Activated CD4-positive, alpha-beta T cell treated with anti-CD3 and anti-CD28 coated beads, Interleukin-2, amount 50 U/mL, for 16 hours (primary cell): ENCODE data around the gene ELK4.
A peak's percentile ranks its signal among the peaks of the same experiment; 100 is the strongest.

ENCODE experiments used
- DNase-seq: peaks from one replicate; pipeline ENCODE4 v3.0.0-alpha.2; 2020

ELK4 gene

GRCh38 chr1:205626216-205626615, 5.6 kb downstream of the ELK4 start:
- DNase-seq, result no peak

- DNase-seq, result no peak
These were observed 8.2 kb downstream of the ELK4 start for GRCh38 chr1:205623646-205624045.

DNA sequence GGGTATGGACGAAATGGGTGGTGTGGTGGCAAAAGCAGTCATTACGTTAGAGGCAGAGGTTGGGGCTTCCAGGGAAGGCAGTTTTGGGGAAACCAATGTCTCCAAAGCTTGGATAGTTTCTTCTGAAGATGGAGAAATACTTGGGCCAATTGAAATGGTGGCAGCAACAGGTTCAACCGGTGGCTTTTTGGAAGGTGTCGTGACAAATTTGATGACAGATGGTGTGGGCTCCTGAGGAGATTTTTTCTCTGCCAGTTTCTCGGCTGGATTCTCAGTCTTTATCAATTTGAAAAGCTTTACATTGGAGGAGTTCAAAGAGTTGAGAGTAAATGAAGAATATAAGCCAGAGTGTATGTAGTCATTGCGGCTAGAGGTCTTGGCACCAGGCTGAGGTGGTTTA, 11.5 kb downstream of the ELK4 start:
- DNase-seq, result no peak

GRCh38 chr1:205619376-205619775, 12.4 kb downstream of the ELK4 start:
- no peak for DNase-seq

DNA sequence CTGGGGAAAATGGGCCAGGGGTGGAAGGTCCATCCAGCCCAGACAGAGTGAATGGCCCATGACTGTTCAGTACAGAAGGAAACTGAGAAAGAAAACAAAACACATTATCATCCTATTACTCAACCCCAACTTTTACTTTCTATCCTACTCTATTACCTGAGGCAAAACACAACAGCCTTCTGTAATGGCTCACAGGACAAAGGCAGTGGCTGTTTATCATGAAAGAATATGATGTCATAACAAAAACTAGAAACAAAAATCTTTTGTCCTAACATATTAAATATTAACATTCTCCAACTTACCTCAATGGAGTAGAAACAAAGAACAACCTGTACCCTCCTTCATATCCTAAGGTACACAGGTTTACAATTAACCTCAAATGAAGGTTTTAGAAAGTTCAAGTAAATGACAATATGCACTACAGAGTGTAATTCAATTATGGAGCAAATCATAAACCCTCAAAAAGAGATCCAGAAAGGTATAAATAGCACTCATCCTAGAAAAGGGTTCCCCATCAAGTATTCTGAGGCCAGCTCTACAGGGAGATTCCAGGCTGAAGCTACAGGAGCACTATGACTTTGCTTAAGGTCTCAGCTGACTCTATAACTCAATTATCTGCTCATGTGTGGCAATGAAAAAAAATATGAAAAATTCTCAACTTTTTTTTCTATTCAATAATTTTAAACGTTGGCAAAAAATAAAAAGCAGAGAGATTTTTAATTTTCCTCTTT, 15.1 kb downstream of the ELK4 start:
- peak; percentile 22 for DNase-seq

DNA sequence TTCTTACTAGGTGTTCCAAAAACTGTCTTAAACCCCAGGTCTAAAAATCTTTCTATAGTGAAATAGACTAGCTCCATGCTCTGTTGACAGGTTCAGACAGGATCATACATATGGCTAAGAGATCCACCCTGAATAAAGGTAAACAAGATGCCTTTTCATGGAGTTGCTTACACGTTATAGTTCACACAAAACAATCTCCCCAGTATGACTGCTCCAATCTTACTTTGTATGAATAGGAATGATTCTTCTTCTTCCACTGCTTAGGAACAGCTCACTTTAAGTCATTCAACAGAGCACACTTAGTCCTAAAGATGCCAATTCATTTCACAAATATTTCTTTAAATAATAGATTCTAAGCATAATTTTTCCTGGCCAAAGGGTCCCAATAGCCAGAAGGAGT, 16.0 kb downstream of the ELK4 start:
- DNase-seq, result no peak

DNA sequence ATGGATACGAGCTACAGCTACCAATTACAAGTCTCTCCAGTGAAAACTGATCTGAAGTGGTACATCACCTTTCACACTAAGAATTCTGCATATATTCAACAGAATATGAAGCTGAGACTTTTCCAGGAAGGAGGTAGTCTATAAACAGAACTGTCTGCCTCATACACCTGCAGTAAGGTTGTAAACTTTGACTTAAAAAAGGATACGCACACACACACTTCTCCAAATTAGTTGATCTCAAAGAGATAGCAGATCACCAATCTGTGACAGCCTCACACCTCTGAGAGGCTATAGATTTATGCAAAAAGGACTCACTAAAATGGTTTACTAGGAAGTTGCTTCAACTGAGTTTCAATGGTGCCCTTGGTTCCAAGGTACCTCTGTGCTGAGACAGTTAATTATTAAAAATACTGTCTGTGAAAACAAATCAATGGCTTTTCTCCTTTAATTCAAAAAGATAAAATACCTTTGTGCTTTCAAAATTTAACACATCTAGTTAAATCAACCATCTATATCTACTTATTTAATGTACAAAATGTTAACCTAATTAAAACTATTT, 17.9 kb downstream of the ELK4 start:
- no peak for DNase-seq

DNA sequence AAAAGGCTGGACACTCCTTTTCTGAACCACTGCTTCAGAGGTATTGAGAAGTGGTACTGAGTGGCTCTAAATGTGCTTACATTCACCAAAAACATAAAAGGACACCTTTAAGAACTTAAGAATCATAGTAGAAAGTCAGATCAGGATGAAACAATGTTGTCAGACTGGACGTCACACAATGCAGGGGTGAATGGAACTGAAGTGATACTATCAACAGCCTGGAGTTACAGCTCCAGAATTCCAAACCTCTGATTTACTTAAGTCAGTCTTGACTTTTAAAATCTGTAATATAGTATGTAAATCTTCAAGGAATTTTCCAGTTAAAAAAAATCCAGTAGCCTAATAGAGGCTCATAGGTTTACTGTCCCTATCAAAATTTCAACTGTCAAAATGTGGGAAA, 19.3 kb downstream of the ELK4 start:
- DNase-seq, result no peak

DNA sequence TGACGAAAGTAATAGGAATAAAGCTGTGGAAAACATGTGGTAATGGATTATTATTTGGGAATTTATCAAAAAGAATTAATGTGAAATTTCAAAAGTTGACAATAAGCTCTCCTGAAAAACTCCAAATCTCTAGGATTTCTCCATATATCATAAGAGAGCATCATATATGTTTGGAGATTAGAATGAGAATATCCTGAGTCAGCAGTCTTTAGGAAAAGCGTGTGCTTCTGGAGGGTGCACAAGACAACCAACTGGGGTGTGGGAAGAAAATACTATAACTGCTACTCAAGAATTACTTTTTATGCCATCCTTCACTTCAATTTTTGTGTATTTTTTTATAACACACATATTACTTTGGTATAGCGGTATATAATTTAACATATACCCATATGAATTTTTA, 19.7 kb downstream of the ELK4 start:
- no peak for DNase-seq

DNA sequence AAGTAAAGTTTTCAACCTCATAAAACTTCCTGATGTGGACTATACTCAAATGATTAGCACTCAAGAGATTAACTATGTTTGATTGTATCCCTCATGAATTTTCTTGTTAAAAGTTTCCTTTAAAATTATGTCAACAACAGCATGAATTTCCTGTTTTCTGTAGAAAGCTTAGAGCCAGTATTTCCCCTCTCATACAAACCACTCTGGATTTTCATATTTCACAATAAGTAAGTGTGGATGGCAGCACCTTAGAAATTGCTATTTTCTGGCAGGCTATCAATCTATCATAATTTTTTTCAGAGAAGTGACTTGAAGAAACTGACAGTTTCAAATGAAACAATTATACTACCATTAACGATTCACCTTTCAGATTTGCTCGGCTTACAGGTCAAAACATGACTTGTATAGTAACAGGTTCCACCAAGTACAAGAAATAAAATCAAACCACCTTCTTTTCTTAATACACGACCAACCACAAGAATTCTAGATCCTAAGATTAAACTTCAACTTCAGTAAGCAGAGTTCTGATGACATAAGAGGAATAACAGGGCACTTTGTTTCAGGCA, 20.8 kb downstream of the ELK4 start:
- peak; percentile 20 for DNase-seq

DNA sequence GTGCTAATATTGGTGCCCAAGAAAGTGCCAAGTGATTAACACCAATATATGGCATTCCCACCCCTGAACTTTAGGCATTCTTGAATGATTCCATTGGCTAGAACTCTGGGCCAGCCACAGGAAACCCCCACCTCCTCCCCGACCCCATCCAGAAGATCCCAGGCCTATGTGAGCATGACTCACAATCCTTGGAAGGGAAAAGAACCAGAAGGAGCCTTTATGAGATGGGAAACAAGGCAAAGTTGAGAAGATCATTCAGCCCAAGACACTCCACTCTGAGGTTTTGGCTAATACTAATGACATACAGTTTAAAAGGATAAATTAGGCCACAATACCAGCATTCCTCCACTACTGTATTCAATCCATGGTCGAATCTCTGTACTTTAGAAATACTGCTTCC, 21.8 kb downstream of the ELK4 start:
- DNase-seq, result no peak

- no peak for DNase-seq
These were observed 26.8 kb downstream of the ELK4 start for GRCh38 chr1:205604825-205605505.

- DNase-seq, result no peak
These were observed 27.8 kb downstream of the ELK4 start for GRCh38 chr1:205604059-205604458.

DNA sequence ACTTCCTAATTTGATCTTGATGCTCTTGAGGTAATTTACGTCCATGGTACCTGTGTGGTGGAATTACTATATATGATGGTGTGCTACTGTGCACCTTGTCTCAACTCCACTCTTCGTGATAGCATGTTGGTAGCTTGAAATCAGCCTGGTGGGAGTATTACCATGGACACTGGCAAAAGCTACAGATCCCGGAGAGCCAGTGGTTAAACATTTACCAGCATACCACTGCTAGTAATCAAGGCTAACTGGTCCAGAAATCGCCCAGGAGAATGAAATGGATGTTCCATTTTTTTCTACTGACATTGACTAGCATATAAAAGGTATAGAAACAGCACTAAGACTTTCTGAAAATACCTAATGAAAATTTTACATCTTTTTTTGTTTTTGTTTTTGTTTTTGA, 30.6 kb downstream of the ELK4 start:
- no peak for DNase-seq

DNA sequence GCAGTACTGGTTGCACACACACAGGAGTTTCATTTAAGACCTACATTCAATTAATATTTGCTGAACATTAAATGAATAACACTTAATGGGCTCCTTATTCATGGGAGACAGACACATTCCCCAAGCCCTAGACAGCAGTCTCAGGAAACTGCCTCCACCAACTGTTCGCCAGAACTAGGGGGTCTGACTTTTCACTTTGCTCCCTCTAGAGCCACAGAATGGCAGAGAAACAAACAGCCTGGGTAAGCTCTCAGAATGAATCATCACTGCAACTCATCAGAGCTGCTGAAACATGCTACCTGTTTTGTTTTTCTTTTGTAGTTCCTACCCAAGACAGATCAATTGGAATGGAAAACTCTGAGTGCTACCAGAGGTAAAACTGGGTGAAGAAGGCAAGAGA, 31.7 kb downstream of the ELK4 start:
- peak; percentile 62 for DNase-seq

DNA sequence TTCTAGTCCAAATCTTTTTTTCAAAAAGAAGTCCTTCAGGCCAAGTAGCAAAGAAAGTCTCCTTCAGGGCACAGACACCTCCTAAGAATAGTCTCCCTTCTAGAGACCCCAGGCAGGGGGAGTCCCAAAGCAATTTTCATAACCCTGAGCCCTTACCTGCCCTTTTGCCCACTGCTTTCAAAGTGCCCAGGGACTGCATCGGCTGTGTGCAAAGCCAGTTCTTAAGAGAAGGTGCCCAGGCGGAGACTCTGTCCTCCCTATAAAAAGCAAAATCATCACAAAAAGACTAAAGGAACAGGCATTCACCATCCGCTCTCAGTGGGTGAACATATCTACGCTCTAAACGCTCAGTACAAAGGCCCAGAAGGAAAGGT, 32.2 kb downstream of the ELK4 start:
- DNase-seq, result no peak

GRCh38 chr1:205598841-205599668, 32.8 kb downstream of the ELK4 start:
- no peak for DNase-seq

DNA sequence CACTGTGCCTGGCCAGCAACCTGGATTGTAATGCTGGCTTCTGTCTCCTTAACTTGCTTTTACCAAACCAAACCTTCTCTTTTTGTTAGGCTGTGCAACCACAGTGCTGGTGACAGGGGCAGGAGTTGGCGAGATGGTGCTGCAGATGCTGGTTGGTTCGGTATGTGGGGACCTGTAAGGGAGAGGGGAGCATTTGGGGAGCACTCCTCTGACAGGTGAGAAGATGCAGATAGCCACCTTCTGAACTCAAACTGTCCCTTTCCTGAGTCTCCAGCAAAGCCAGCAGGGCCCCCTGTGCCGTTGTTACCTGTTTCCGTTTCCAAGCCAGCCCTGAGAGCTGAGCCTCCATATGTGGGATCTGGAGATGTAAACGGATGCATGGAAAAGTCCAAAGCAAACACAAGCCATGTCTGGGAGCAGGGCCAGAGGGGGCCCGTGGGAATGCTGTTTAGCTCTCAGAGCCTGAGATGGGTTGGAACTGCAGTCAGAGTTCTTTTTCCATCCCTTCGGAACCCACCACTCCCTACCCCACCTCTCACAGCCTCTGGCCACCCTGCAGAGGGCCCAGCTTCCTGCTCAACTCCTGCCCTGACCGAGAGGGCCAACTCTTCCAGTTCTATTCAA, 34.0 kb downstream of the ELK4 start:
- DNase-seq, result no peak

DNA sequence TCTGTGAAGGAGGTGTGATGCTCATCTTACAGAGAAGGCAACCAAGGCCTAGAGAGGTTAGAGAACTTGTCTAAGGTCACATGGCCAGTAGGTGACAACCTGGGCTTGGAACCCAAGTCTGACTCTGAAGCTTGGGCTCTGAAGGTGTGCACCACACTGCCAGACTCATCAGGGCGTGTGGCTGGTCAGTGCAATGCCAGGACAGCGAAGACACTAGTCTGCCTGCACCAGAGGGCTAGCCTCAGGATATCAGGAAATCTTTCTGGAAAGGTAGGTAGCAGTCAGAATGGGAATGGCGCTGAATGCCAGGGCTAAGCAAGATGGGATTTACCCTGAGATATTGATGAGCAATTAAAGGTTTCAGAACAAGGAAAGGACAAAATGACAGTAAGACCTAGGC, 34.9 kb downstream of the ELK4 start:
- no peak for DNase-seq

DNA sequence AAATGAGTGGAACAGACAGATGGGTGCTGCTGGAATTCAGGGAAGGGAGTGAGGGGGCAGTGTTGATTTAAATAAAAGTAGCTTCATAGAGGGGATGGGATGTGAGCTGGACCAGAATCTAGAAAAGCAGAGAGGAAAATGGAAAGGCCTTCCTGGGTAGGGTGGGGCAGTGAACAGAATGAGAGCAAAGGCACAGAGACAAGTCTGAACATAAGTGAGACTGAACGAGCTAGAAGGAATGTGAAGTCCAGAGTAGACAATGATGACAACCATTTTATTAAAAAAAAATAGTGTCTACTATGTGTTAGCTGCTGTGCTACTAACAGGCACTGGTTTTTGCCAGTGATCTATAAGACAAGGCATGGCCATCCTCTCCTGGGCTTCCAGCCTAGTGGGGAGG, 36.0 kb downstream of the ELK4 start:
- DNase-seq, result no peak

GRCh38 chr1:205595435-205595834, 36.4 kb downstream of the ELK4 start:
- no peak for DNase-seq

GRCh38 chr1:205594846-205595245, 37.0 kb downstream of the ELK4 start:
- no peak for DNase-seq

GRCh38 chr1:205593967-205594366, 37.8 kb downstream of the ELK4 start:
- DNase-seq, result no peak
